GM23248 (cell line): ENCODE data around the gene KIF18A.

Experiments
- EZH2 ChIP-seq: fragments of 200-600 bp; sonication (generic); IDR thresholded peaks from 2 replicates; pipeline ENCODE4 v1.6.1; 2018; ENCODE audit warnings: antibody characterized with exemption, mild to moderate bottlenecking; ENCODE audit not compliant: insufficient read depth, poor library complexity, severe bottlenecking
- EZH2phosphoT487 ChIP-seq: fragments of 200-600 bp; sonication (generic); IDR thresholded peaks from 2 replicates; pipeline ENCODE4 v1.6.1; 2018; ENCODE audit warnings: antibody characterized with exemption, moderate library complexity, mild to moderate bottlenecking, low read depth; ENCODE audit not compliant: insufficient read depth

DNA sequence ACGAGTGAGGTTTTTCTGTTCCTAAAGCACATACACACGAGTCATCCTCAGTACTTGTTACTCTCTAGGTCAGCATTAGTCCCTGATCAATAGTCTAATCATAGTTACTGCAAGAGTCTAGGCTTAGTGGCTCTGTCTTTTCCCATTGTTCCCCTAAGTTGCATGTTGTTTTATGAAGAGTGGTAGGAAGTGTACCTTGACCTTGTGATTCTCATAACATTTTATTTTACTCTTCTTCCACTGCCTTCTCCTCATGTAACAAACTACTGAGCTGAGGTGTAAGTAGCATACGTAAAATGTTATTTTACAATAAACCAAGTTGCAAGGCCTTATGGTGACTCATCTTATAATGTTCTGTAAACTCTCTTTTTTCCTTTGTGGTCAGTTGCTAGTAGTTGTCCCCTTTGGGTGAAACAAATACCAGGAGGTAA lies 15.2 kb upstream of the KIF18A start:
- TF ChIP-seq EZH2 (no peak), EZH2phosphoT487 (no peak)
